Ureter (tissue), 1 donor: Measurements from ENCODE around the gene TMEM256. TPM values are rescaled to one million over a fixed set of nuclear protein-coding genes. Genes with fewer than 3 reads are reported as not detected.

Experiments used
- DNase-seq: peaks from one replicate; pipeline ENCODE4 v3.0.0-alpha.2; 2020; ENCODE audit warnings: low spot score
- total RNA-seq: library from RNA; stranded (reverse); gene quantifications from one replicate; pipeline ENCODE4 v1.2.4, GENCODE V29; 2023
- donor health status: DM: yes; HTN: yes; CAD: no.

The TMEM256 gene
- 115 TPM for total RNA-seq

- DNase-seq = peak; percentile 98
Measured at GRCh38 chr17:7403977-7404736, at the start of gene TMEM256. TSS of gene TMEM256 (minus strand) at chr17:7404097. CDS start at chr17:7404084, 13 bp downstream.

- DNase-seq = no peak
Measured at GRCh38 chr17:7448461-7448860, 44.6 kb upstream of the TMEM256 start.

- no peak for DNase-seq
Measured at GRCh38 chr17:7445619-7445968, 41.7 kb upstream of the TMEM256 start.

- peak; percentile 60 for DNase-seq
Measured at GRCh38 chr17:7444682-7445618, 41.1 kb upstream of the TMEM256 start, which contains the start of gene CHRNB1. TSS of gene CHRNB1 (plus strand) at chr17:7445061. CDS start at chr17:7445128, 67 bp downstream.

GRCh38 chr17:7443499-7444485 is 39.9 kb upstream of the TMEM256 start:
- DNase-seq = no peak

GRCh38 chr17:7442142-7442541 is 38.2 kb upstream of the TMEM256 start:
- no peak for DNase-seq

- DNase-seq = no peak
Measured at GRCh38 chr17:7441266-7441665, 37.4 kb upstream of the TMEM256 start.

GRCh38 chr17:7440834-7441195 is 36.9 kb upstream of the TMEM256 start:
- DNase-seq = no peak

- peak; percentile 65 for DNase-seq
Measured at GRCh38 chr17:7440113-7440833, 36.4 kb upstream of the TMEM256 start.

GRCh38 chr17:7439462-7440112 is 35.7 kb upstream of the TMEM256 start, which contains the start of gene FGF11:
TSS of gene FGF11 (plus strand) at chr17:7439512. CDS start at chr17:7439621, 109 bp downstream.
- no peak for DNase-seq

GRCh38 chr17:7438656-7439460 is 35.0 kb upstream of the TMEM256 start:
- no peak for DNase-seq

- peak; percentile 69 for DNase-seq
Measured at GRCh38 chr17:7437950-7438614, 34.2 kb upstream of the TMEM256 start.

- no peak for DNase-seq
Measured at GRCh38 chr17:7437369-7437863, 33.5 kb upstream of the TMEM256 start.

- DNase-seq = peak; percentile 82
Measured at GRCh38 chr17:7436556-7437368, 32.9 kb upstream of the TMEM256 start.

GRCh38 chr17:7435676-7436555 is 32.0 kb upstream of the TMEM256 start:
- DNase-seq = peak; percentile 67

- DNase-seq = no peak
Measured at GRCh38 chr17:7432296-7432695, 28.4 kb upstream of the TMEM256 start.

- DNase-seq = no peak
Measured at GRCh38 chr17:7431231-7431630, 27.3 kb upstream of the TMEM256 start.
